Neural progenitor cell (in vitro differentiated cells): ENCODE results near the gene OR52L1. TPM values are rescaled to one million over a fixed set of nuclear protein-coding genes. Genes with fewer than 3 reads are reported as not detected.
"Not testable (repeated sequence)": the region's sequence is repeated elsewhere in the genome, so short reads cannot be mapped to it uniquely, and the experiment has no call there.

Source experiments
- DNase-seq: peaks from one replicate; pipeline ENCODE4 v3.0.0-alpha.2; 2016; ENCODE audit warnings: low spot score
- H2AFZ ChIP-seq: fragments of 200-600 bp; sonication (generic); replicated peaks from 2 replicates; pipeline ENCODE4 v1.6.1; 2016; ENCODE audit warnings: antibody characterized with exemption
- H3F3A ChIP-seq: fragments of 200-600 bp; sonication (generic); 2 replicates; pipeline ENCODE4 v1.6.1; 2016; ENCODE audit warnings: antibody characterized with exemption, low read depth
- H3K27ac ChIP-seq: fragments of 200-600 bp; sonication (generic); 2 replicates; pipeline ENCODE4 v1.5.1; 2016; ENCODE audit warnings: mild to moderate bottlenecking
- H3K27me3 ChIP-seq: fragments of 200-600 bp; sonication (generic); 2 replicates; pipeline ENCODE4 v1.6.1; 2016; ENCODE audit warnings: mild to moderate bottlenecking, moderate library complexity
- H3K36me3 ChIP-seq: fragments of 200-600 bp; sonication (generic); 2 replicates; pipeline ENCODE4 v1.5.1; 2016
- H3K4me1 ChIP-seq: fragments of 200-600 bp; sonication (generic); 2 replicates; pipeline ENCODE4 v1.6.1; 2016; ENCODE audit warnings: mixed run types
- H3K4me2 ChIP-seq: fragments of 200-600 bp; sonication (generic); 2 replicates; pipeline ENCODE4 v1.6.1; 2016
- H3K4me3 ChIP-seq: fragments of 200-600 bp; sonication (generic); 2 replicates; pipeline ENCODE4 v1.5.1; 2016
- H3K79me2 ChIP-seq: fragments of 200-600 bp; sonication (generic); 2 replicates; pipeline ENCODE4 v1.6.1; 2016; ENCODE audit warnings: low read depth
- H3K9ac ChIP-seq: fragments of 200-600 bp; sonication (generic); 2 replicates; pipeline ENCODE4 v1.6.1; 2016
- H3K9me3 ChIP-seq: fragments of 200-600 bp; sonication (generic); 2 replicates; pipeline ENCODE4 v1.5.1; 2016; ENCODE audit warnings: low read depth
- H4K20me1 ChIP-seq: fragments of 200-600 bp; sonication (generic); 2 replicates; pipeline ENCODE4 v1.6.1; 2016; ENCODE audit warnings: low read depth
- H3K27ac Mint-ChIP-seq: 3 replicates; pipeline ENCODE4 v1.8.0; 2021; ENCODE audit warnings: mixed read lengths
- H3K27me3 Mint-ChIP-seq: 2 replicates; pipeline ENCODE4 v1.8.0; 2022; ENCODE audit warnings: low read depth, mild to moderate bottlenecking, inconsistent platforms, moderate library complexity, mixed read lengths; ENCODE audit not compliant: insufficient read depth
- H3K36me3 Mint-ChIP-seq: 3 replicates; pipeline ENCODE4 v1.8.0; 2021; ENCODE audit warnings: mixed read lengths
- H3K4me1 Mint-ChIP-seq: 3 replicates; pipeline ENCODE4 v1.8.0; 2021; ENCODE audit warnings: mixed read lengths
- H3K4me3 Mint-ChIP-seq: 3 replicates; pipeline ENCODE4 v1.8.0; 2021; ENCODE audit warnings: mild to moderate bottlenecking, moderate library complexity, mixed read lengths
- H3K9me3 Mint-ChIP-seq: 3 replicates; pipeline ENCODE4 v1.8.0; 2020; ENCODE audit warnings: mixed read lengths
- CTCF ChIP-seq: fragments of 200-600 bp; sonication (generic); IDR thresholded peaks from 2 replicates; pipeline ENCODE4 v1.5.1; 2017; ENCODE audit warnings: antibody characterized with exemption, mild to moderate bottlenecking
- EZH2 ChIP-seq: fragments of 200-600 bp; sonication (generic); IDR thresholded peaks from 2 replicates; pipeline ENCODE4 v1.6.1; 2017; ENCODE audit warnings: antibody characterized with exemption, mild to moderate bottlenecking, moderate library complexity
- EZH2phosphoT487 ChIP-seq: fragments of 200-600 bp; sonication (generic); IDR thresholded peaks from 2 replicates; pipeline ENCODE4 v1.6.1; 2017; ENCODE audit warnings: antibody characterized with exemption
- total RNA-seq: library from RNA; depleted of rRNA; stranded (reverse); fragments of >200 nt; gene quantifications from 2 replicates; pipeline ENCODE4 v1.2.3, GENCODE V29; 2015; ENCODE audit warnings: low replicate concordance

The OR52L1 gene
- total RNA-seq, 1 donor from 2014 or later, result not detected

GRCh38 chr11:5968394-5968793 lies 18.4 kb downstream of the OR52L1 start, which contains the start of gene OR56A5:
Gene OR56A5, minus strand, starts transcription at chr11:5968494. Its CDS starts 0 bp downstream, at chr11:5968494.
- H3K4me3 Mint-ChIP-seq, result no peak within 1 kb of the TSS
- Histone ChIP-seq H2AFZ (no peak within 1 kb of the TSS), H3K27me3 (no peaks in the 10 kb centered on the region), H3K4me2 (no peak within 1 kb of the TSS), H3F3A (no peaks in the 10 kb centered on the region), H3K9ac (no peak within 1 kb of the TSS), H3K36me3 (no peaks in the 10 kb centered on the region), H3K4me3 (no peak within 1 kb of the TSS), H4K20me1 (no peaks in the 10 kb centered on the region), H3K4me1 (no peaks in the 10 kb centered on the region), H3K79me2 (no peaks in the 10 kb centered on the region), H3K27ac (no peak within 1 kb of the TSS), H3K9me3 (no peaks in the 10 kb centered on the region)
- H3K27ac Mint-ChIP-seq, result no peak within 1 kb of the TSS
- no peak for DNase-seq
- peaks cover 3% of the 10 kb centered on the region for H3K27me3 Mint-ChIP-seq
- H3K36me3 Mint-ChIP-seq, result no peaks in the 10 kb centered on the region
- H3K9me3 Mint-ChIP-seq, result peaks cover 4% of the 10 kb centered on the region
- TF ChIP-seq EZH2, result no peak
- no peak for TF ChIP-seq CTCF
- no peak for TF ChIP-seq EZH2phosphoT487
- no peaks in the 10 kb centered on the region for H3K4me1 Mint-ChIP-seq

GRCh38 chr11:5967708-5968107 lies 19.1 kb downstream of the OR52L1 start:
- no peaks in the 10 kb centered on the region for H3K27me3 ChIP-seq

GRCh38 chr11:5966958-5967357 lies 19.8 kb downstream of the OR52L1 start:
- H3K36me3 ChIP-seq, result no peaks in the 10 kb centered on the region
- no peaks in the 10 kb centered on the region for H4K20me1 ChIP-seq
- no peaks in the 10 kb centered on the region for H3K27me3 ChIP-seq
- H3K36me3 Mint-ChIP-seq, result no peaks in the 10 kb centered on the region
- no peak overlapping the region for H2AFZ ChIP-seq
- peaks cover 14% of the 10 kb centered on the region for H3K9me3 Mint-ChIP-seq
- H3K4me1 ChIP-seq, result no peaks in the 10 kb centered on the region
- no peak overlapping the region for H3K9ac ChIP-seq
- no peak for TF ChIP-seq EZH2
- no peak for TF ChIP-seq CTCF
- TF ChIP-seq EZH2phosphoT487, result no peak
- H3K4me3 Mint-ChIP-seq, result no peak overlapping the region
- no peaks in the 10 kb centered on the region for H3K9me3 ChIP-seq
- peaks cover 3% of the 10 kb centered on the region for H3K27me3 Mint-ChIP-seq
- H3K79me2 ChIP-seq, result no peaks in the 10 kb centered on the region
- no peak overlapping the region for H3K27ac Mint-ChIP-seq
- no peak overlapping the region for H3K4me3 ChIP-seq
- H3F3A ChIP-seq, result no peaks in the 10 kb centered on the region
- no peak overlapping the region for H3K4me2 ChIP-seq
- DNase-seq, result no peak
- H3K4me1 Mint-ChIP-seq, result no peaks in the 10 kb centered on the region
- H3K27ac ChIP-seq, result no peak overlapping the region

More at GRCh38 chr11:5967708-5968107, 19.1 kb downstream of the OR52L1 start:
- DNase-seq, result no peak
- no peaks in the 10 kb centered on the region for H3K9me3 ChIP-seq
- H3K4me1 Mint-ChIP-seq, result no peaks in the 10 kb centered on the region
- no peaks in the 10 kb centered on the region for H3K36me3 ChIP-seq
- no peak overlapping the region for H3K4me3 ChIP-seq
- H3K9ac ChIP-seq, result no peak overlapping the region
- no peak overlapping the region for H3K27ac ChIP-seq
- no peaks in the 10 kb centered on the region for H3K4me1 ChIP-seq
- TF ChIP-seq EZH2 (no peak), CTCF (no peak), EZH2phosphoT487 (no peak)
- H3K79me2 ChIP-seq, result no peaks in the 10 kb centered on the region
- H3K4me2 ChIP-seq, result no peak overlapping the region
- no peak overlapping the region for H3K4me3 Mint-ChIP-seq
- peaks cover 3% of the 10 kb centered on the region for H3K27me3 Mint-ChIP-seq
- H3F3A ChIP-seq, result no peaks in the 10 kb centered on the region
- no peaks in the 10 kb centered on the region for H4K20me1 ChIP-seq
- H2AFZ ChIP-seq, result no peak overlapping the region
- H3K36me3 Mint-ChIP-seq, result no peaks in the 10 kb centered on the region
- no peak overlapping the region for H3K27ac Mint-ChIP-seq
- peaks cover 10% of the 10 kb centered on the region for H3K9me3 Mint-ChIP-seq

- not testable (repeated sequence) for H3K27ac ChIP-seq, H2AFZ ChIP-seq, H3F3A ChIP-seq, H3K4me1 Mint-ChIP-seq, H3K9ac ChIP-seq, H3K27me3 Mint-ChIP-seq, H4K20me1 ChIP-seq, H3K4me3 Mint-ChIP-seq, H3K27ac Mint-ChIP-seq, H3K79me2 ChIP-seq, H3K4me2 ChIP-seq, H3K27me3 ChIP-seq, H3K36me3 Mint-ChIP-seq, DNase-seq, H3K36me3 ChIP-seq, H3K4me3 ChIP-seq, H3K4me1 ChIP-seq, H3K9me3 ChIP-seq
- H3K9me3 Mint-ChIP-seq, result peaks cover 32% of the 10 kb centered on the region
Measured at GRCh38 chr11:5960704-5961320, 26.0 kb downstream of the OR52L1 start.
